ENCODE measurements around the gene STARD8.

STARD8 gene

GRCh38 chrX:68748030-68748429 is 100.6 kb downstream of the STARD8 start:
- TF ChIP-seq CTCF (conservative IDR thresholded peaks at IDR 0.05), result no peak
- no peak overlapping the region for H3K27ac ChIP-seq

GRCh38 chrX:68749426-68749825 is 102.0 kb downstream of the STARD8 start:
- H3K27ac ChIP-seq, result no peak overlapping the region
- TF ChIP-seq CTCF (conservative IDR thresholded peaks at IDR 0.05), result no peak

- no peak for TF ChIP-seq CTCF (conservative IDR thresholded peaks at IDR 0.05)
Observed at GRCh38 chrX:68750316-68750715, 102.8 kb downstream of the STARD8 start.

GRCh38 chrX:68751372-68751771 is 103.9 kb downstream of the STARD8 start:
- TF ChIP-seq CTCF (conservative IDR thresholded peaks at IDR 0.05), result no peak
- no peak overlapping the region for H3K27ac ChIP-seq

More at GRCh38 chrX:68750316-68750715, 102.8 kb downstream of the STARD8 start:
- no peak overlapping the region for H3K27ac ChIP-seq

- no peak for TF ChIP-seq CTCF (conservative IDR thresholded peaks at IDR 0.05)
- no peak overlapping the region for H3K27ac ChIP-seq
Observed at GRCh38 chrX:68753218-68753617, 105.8 kb downstream of the STARD8 start.

DNA sequence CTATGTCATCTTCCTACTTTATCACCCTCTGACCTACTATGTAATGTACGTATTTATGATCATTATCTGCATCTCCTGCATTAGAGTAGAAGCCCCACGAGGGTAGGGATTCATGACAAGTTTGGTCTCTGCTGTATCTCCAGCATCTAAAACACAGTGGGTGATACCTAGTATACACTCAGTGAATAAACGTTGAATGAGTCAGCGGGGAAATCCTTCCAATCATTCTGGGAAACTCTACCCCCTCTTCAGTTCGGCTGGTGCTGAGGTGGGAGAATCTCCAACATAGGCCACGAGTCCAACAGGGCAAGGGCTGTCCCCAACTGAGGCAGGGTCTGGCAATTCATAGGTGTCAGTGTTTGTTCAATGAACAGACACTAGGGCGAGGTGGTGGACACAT is 106.9 kb downstream of the STARD8 start:
- no peak overlapping the region for H3K27ac ChIP-seq
- TF ChIP-seq CTCF (conservative IDR thresholded peaks at IDR 0.05), result no peak

- no peak overlapping the region for H3K27ac ChIP-seq
- no peak for TF ChIP-seq CTCF (conservative IDR thresholded peaks at IDR 0.05)
Observed at GRCh38 chrX:68755616-68756125, 108.2 kb downstream of the STARD8 start.

Measured in VCaP (cell line).